SK-N-MC (cell line): Measurements from ENCODE around the gene CACNA1H.

ENCODE experiments used
- DNase-seq: peaks from one replicate; pipeline ENCODE4 v3.0.0-alpha.2; 2011; ENCODE audit warnings: low read depth, low spot score
- H3K27ac ChIP-seq: fragments of 200-600 bp; sonication (generic); 2 replicates; pipeline ENCODE4 v1.5.1; 2016; ENCODE audit warnings: mixed run types
- H3K36me3 ChIP-seq: fragments of 200-600 bp; sonication (generic); 2 replicates; pipeline ENCODE4 v1.6.1; 2017; ENCODE audit warnings: antibody characterized with exemption, low read length, mixed read lengths; ENCODE audit not compliant: insufficient read depth
- H3K4me3 ChIP-seq: fragments of 200-600 bp; sonication (generic); 2 replicates; pipeline ENCODE4 v1.5.1; 2016
- H3K9ac ChIP-seq: fragments of 200-600 bp; sonication (generic); 2 replicates; pipeline ENCODE4 v1.8.0; 2017; ENCODE audit warnings: mixed run types, mixed read lengths; ENCODE audit not compliant: insufficient read length
- H3K9me3 ChIP-seq: fragments of 200-600 bp; sonication (generic); 2 replicates; pipeline ENCODE4 v1.6.1; 2017; ENCODE audit warnings: low read depth, mild to moderate bottlenecking, antibody characterized with exemption, low read length, moderate library complexity, mixed read lengths
- EZH2 ChIP-seq: fragments of 200-600 bp; sonication (generic); IDR thresholded peaks from one replicate; pipeline ENCODE4 v1.6.1; 2017; ENCODE audit warnings: antibody characterized with exemption
- FOXP2 ChIP-seq: optimal IDR thresholded peaks from 2 replicates; pipeline ENCODE3; 2011; ENCODE audit warnings: mild to moderate bottlenecking, moderate library complexity; ENCODE audit not compliant: insufficient read depth; ENCODE audit errors: extremely low read length, control extremely low read depth
- POLR2AphosphoS5 ChIP-seq: IDR thresholded peaks from 2 replicates; pipeline ENCODE4 v1.6.1; 2012; ENCODE audit warnings: mild to moderate bottlenecking, low read depth, low read length, borderline replicate concordance

The CACNA1H gene

GRCh38 chr16:1151424-1152122 is 1.3 kb upstream of the CACNA1H start:
- H3K27ac ChIP-seq = no peak overlapping the region
- no peaks in the 10 kb centered on the region for H3K36me3 ChIP-seq
- TF ChIP-seq FOXP2 = no peak
- TF ChIP-seq POLR2AphosphoS5 = no peak
- no peak for TF ChIP-seq EZH2
- peak overlapping the region; percentile 74 for H3K4me3 ChIP-seq
- no peak for DNase-seq
- H3K9ac ChIP-seq = no peak overlapping the region
- H3K9me3 ChIP-seq = no peaks in the 10 kb centered on the region

GRCh38 chr16:1152123-1152638 is 725 bp upstream of the CACNA1H start:
- DNase-seq = no peak
- TF ChIP-seq POLR2AphosphoS5 = no peak
- no peak for TF ChIP-seq FOXP2
- no peaks in the 10 kb centered on the region for H3K36me3 ChIP-seq
- H3K9me3 ChIP-seq = no peaks in the 10 kb centered on the region
- no peak overlapping the region for H3K9ac ChIP-seq
- H3K4me3 ChIP-seq = peak overlapping the region; percentile 74
- H3K27ac ChIP-seq = no peak overlapping the region

GRCh38 chr16:1153480-1154160 is 714 bp downstream of the CACNA1H start:
- TF ChIP-seq POLR2AphosphoS5 (no peak), EZH2 (no peak), FOXP2 (no peak)
- peak overlapping the region; percentile 51 for H3K9ac ChIP-seq
- H3K27ac ChIP-seq = no peak overlapping the region
- no peaks in the 10 kb centered on the region for H3K36me3 ChIP-seq
- no peak for DNase-seq
- H3K4me3 ChIP-seq = peak overlapping the region; percentile 76
- H3K9me3 ChIP-seq = no peaks in the 10 kb centered on the region

GRCh38 chr16:1154291-1154886 is 1.5 kb downstream of the CACNA1H start:
- no peaks in the 10 kb centered on the region for H3K36me3 ChIP-seq
- peak overlapping the region; percentile 55 for H3K9ac ChIP-seq
- DNase-seq = no peak
- no peak overlapping the region for H3K27ac ChIP-seq
- TF ChIP-seq FOXP2 (no peak), EZH2 (no peak), POLR2AphosphoS5 (no peak)
- no peaks in the 10 kb centered on the region for H3K9me3 ChIP-seq
- peak overlapping the region; percentile 76 for H3K4me3 ChIP-seq

GRCh38 chr16:1154887-1155331 is 2.0 kb downstream of the CACNA1H start:
- no peaks in the 10 kb centered on the region for H3K36me3 ChIP-seq
- DNase-seq = no peak
- 0 out of 2 replicates have a peak overlapping the region, but pooled peaks have one; percentile 40 for H3K27ac ChIP-seq
- no peaks in the 10 kb centered on the region for H3K9me3 ChIP-seq
- H3K4me3 ChIP-seq = peak overlapping the region; percentile 76
- H3K9ac ChIP-seq = peak overlapping the region; percentile 6
- TF ChIP-seq POLR2AphosphoS5 (no peak), EZH2 (no peak), FOXP2 (no peak)

- no peak for TF ChIP-seq POLR2AphosphoS5
- no peak for TF ChIP-seq EZH2
- no peak for TF ChIP-seq FOXP2
- no peak for DNase-seq
- Histone ChIP-seq H3K4me3 (peak overlapping the region; percentile 76), H3K9ac (no peak overlapping the region), H3K27ac (0 out of 2 replicates have a peak overlapping the region, but pooled peaks have one; percentile 25), H3K36me3 (no peaks in the 10 kb centered on the region), H3K9me3 (no peaks in the 10 kb centered on the region)
These were observed 2.6 kb downstream of the CACNA1H start for GRCh38 chr16:1155353-1156054.

GRCh38 chr16:1156055-1156982 is 3.4 kb downstream of the CACNA1H start:
- no peak overlapping the region for H3K27ac ChIP-seq
- DNase-seq = no peak
- no peaks in the 10 kb centered on the region for H3K9me3 ChIP-seq
- no peak overlapping the region for H3K9ac ChIP-seq
- no peaks in the 10 kb centered on the region for H3K36me3 ChIP-seq
- peak overlapping the region; percentile 22 for H3K4me3 ChIP-seq
- TF ChIP-seq FOXP2 (no peak), POLR2AphosphoS5 (no peak), EZH2 (no peak)
